Upper lobe of right lung (tissue), 1 donor: Measurements from ENCODE around the gene DMRT1. TPM values are rescaled to one million over a fixed set of nuclear protein-coding genes. Genes with fewer than 3 reads are reported as not detected.

Source experiments
- ATAC-seq: fragments of 200-7000 bp; cut with Tn5 transposase; one replicate; pipeline ENCODE4 v1.9.1; 2020; ENCODE audit warnings: mild to moderate bottlenecking, moderate library complexity
- DNase-seq: peaks from one replicate; pipeline ENCODE4 v3.0.0-alpha.2; 2020
- H3K27ac ChIP-seq: fragments of 200-600 bp; one replicate; pipeline ENCODE4 v1.8.0; 2022
- H3K27me3 ChIP-seq: fragments of 200-600 bp; one replicate; pipeline ENCODE4 v1.8.0; 2022; ENCODE audit warnings: mild to moderate bottlenecking
- H3K36me3 ChIP-seq: fragments of 200-600 bp; one replicate; pipeline ENCODE4 v1.8.0; 2022
- H3K4me1 ChIP-seq: fragments of 200-600 bp; one replicate; pipeline ENCODE4 v1.8.0; 2022
- H3K4me3 ChIP-seq: fragments of 200-600 bp; one replicate; pipeline ENCODE4 v1.8.0; 2022; ENCODE audit warnings: mild to moderate bottlenecking
- H3K9me3 ChIP-seq: fragments of 200-600 bp; one replicate; pipeline ENCODE4 v1.8.0; 2022
- intact Hi-C: fragments of 100-400 bp; cut with DNase I; formaldehyde crosslinking; loops from one replicate; pipeline ENCODE4 v1.11.0; 2022
- total RNA-seq: library from RNA; stranded (reverse); fragmentation: NEBNext Ultra II Directional; extraction: Animal tissue kit (Norgen Biotek cat#: 25700); gene quantifications from one replicate; pipeline ENCODE4 v1.2.1, GENCODE V29; 2021
- TF ChIP-seq, protein P1 (sequence below): fragments of 200-600 bp; IDR thresholded peaks from one replicate; pipeline ENCODE4 v1.8.0; 2022; ENCODE audit warnings: antibody characterized with exemption
- donor health status: DM: no; HTN: yes; CAD: no; lungs with severe emphysema.

DMRT1 gene
- total RNA-seq, 1 donor from 2014 or later: not detected

DNA sequence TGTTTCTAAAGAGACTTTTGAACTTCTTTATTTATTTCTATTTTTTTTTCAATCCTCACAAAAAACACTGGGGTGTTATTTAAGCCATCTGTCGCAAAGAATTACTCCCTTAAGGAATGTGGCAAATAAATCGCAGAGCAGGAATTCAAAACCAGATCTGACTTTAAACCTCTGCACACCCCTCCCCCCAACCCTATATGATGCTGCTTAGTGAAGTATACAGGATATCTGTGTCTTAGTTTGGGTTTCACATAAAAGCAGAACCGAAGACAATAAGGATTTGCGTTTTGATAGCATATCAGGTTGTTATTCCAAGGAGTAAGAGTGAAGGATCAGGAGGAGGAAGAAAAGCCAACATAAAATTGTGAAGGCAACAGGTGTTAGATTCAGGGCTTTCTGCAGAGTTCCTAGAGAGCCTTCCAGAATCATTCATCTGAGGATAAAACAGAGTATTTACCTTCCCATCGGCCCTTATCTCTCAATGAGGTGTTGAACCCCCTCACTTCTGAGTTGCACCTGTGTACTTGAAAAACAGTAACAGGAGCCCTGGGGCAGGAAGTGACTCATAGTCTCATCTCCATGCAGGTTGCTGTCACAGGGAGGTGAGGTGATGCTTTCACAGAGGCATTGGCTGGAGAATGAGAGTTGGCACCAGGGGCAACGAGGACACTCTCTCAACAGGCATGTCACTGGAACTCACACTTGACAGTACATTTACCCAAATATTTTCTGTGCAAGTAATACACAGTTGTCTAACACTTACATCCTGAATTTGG, 101.5 kb downstream of the DMRT1 start:
- Histone ChIP-seq H3K27ac (no peak overlapping the region), H3K4me3 (no peak overlapping the region), H3K27me3 (peaks cover 27% of the 10 kb centered on the region), H3K36me3 (no peaks in the 10 kb centered on the region), H3K4me1 (no peaks in the 10 kb centered on the region), H3K9me3 (peaks cover 6% of the 10 kb centered on the region)
- TF ChIP-seq, protein P1, sequence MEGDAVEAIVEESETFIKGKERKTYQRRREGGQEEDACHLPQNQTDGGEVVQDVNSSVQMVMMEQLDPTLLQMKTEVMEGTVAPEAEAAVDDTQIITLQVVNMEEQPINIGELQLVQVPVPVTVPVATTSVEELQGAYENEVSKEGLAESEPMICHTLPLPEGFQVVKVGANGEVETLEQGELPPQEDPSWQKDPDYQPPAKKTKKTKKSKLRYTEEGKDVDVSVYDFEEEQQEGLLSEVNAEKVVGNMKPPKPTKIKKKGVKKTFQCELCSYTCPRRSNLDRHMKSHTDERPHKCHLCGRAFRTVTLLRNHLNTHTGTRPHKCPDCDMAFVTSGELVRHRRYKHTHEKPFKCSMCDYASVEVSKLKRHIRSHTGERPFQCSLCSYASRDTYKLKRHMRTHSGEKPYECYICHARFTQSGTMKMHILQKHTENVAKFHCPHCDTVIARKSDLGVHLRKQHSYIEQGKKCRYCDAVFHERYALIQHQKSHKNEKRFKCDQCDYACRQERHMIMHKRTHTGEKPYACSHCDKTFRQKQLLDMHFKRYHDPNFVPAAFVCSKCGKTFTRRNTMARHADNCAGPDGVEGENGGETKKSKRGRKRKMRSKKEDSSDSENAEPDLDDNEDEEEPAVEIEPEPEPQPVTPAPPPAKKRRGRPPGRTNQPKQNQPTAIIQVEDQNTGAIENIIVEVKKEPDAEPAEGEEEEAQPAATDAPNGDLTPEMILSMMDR: no peak
- intact Hi-C loops: no loop called here
- ATAC-seq (no peak), DNase-seq (no peak)

DNA sequence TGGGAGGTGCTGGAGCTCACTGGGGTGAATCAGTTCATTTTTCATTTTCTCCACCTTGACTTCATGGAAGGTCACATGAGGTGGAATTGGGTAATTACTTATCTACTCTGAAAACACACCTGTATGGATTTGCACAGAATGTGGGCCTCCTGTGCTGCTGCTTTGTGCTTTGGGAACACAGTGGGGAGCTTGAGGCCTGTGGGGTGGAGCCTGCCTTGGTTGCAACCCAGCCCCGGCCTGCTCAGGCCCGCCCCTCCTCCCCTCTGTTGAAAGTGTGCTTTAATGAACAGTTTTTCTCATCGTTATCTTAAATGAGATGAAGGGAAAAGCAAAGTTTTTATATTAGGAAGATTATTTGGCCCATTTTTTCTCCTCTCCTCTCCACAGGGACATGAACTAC, 106.5 kb downstream of the DMRT1 start:
- Histone ChIP-seq H3K36me3 (no peaks in the 10 kb centered on the region), H3K4me1 (no peaks in the 10 kb centered on the region), H3K9me3 (no peaks in the 10 kb centered on the region), H3K4me3 (no peak overlapping the region), H3K27ac (no peak overlapping the region), H3K27me3 (peaks cover 27% of the 10 kb centered on the region)
- DNase-seq (no peak), ATAC-seq (peak; percentile 62)
- intact Hi-C loops: no loop called here
- TF ChIP-seq, protein P1: no peak

DNA sequence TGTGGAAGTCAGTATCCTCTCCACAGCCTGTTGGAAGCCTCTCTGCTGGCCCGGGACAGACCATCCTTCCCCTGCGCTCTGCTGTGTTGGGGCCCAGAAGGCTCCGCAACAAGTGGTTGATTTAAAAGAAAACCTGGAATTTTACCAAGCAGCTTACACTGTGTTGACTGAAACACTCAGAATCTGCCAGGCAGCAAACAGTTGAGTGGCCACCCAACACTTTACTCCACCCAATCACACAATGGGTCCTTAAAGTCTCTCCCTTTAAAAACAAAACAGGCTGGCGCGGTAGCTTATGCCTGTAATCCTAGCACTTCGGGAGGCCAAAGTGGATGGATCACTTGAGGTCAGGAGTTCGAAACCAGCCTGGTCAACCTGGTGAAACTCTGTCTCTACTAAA, 107.0 kb downstream of the DMRT1 start:
- Histone ChIP-seq H3K27ac (no peak overlapping the region), H3K27me3 (peaks cover 31% of the 10 kb centered on the region), H3K36me3 (no peaks in the 10 kb centered on the region), H3K4me3 (no peak overlapping the region), H3K9me3 (no peaks in the 10 kb centered on the region), H3K4me1 (no peaks in the 10 kb centered on the region)
- intact Hi-C loops: no loop called here
- DNase-seq (no peak), ATAC-seq (peak; percentile 91)
- TF ChIP-seq, protein P1: no peak

DNA sequence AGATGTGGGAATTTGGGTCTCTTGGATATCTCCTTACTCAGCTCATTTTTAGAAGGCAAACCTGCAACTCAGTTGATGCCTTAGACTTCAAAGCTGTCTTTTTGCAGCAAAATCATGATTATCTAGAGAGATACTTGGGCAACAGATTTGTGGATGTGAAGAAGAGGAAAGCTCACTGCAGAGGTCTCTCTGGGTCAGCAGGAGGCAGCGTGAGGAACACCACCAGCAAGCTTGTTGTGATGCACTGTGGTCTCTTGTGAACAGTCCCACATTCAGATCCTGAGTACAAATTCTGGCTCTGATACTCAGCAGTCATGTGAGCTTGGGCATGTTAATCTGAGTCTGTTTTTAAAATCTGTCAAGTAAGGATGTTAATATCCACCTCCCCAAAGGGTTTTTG, 108.6 kb downstream of the DMRT1 start:
- Histone ChIP-seq H3K27me3 (peaks cover 40% of the 10 kb centered on the region), H3K4me1 (no peaks in the 10 kb centered on the region), H3K27ac (no peak overlapping the region), H3K4me3 (no peak overlapping the region), H3K9me3 (no peaks in the 10 kb centered on the region), H3K36me3 (no peaks in the 10 kb centered on the region)
- no peak for ATAC-seq
- TF ChIP-seq, protein P1: no peak
- DNase-seq: no peak
- intact Hi-C loops: no loop called here

DNA sequence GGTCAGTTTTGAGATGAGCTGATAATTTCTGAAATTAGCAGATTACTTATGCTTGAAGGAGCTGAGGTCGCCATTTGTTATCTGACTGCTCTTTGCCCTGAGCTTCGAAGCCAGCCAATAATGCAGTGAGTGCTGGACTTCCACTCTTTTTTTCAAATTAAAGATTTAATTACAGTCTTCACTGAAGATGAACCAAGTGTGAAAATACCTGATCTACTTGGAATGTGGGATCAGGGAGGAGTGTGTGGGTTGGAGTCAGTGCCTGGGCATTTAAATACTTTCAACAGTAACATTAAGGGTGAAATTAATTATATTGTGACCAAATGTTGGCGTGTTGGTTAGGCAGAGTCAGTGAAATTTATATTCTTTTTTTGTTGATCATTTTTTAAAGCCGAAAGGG, 111.0 kb downstream of the DMRT1 start:
- no peak for DNase-seq
- intact Hi-C loops: no loop called here
- Histone ChIP-seq H3K27ac (no peak overlapping the region), H3K9me3 (no peaks in the 10 kb centered on the region), H3K4me3 (no peak overlapping the region), H3K4me1 (no peaks in the 10 kb centered on the region), H3K27me3 (peaks cover 57% of the 10 kb centered on the region), H3K36me3 (no peaks in the 10 kb centered on the region)
- TF ChIP-seq, protein P1: no peak
- no peak for ATAC-seq

DNA sequence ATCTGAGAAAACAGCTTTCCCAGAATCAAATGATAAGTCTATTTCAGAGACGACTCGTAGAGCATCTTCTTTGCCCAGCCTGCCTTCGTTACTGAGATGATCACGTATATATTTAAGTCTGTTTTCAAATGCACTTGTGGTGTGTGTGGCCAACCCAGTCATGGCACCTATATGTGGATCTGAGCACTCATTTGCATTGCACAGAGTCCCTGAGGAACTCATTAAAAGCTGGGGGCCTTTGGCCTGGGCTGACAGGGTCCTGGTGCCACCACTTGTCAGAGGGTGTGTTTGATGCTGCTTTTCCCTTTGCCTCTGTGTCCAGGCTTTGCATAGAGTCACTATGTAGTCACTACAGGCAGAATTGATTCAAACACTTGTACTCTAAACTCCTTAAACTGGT, 117.6 kb downstream of the DMRT1 start:
- TF ChIP-seq, protein P1: no peak
- Histone ChIP-seq H3K27ac (no peak overlapping the region), H3K27me3 (peaks cover 64% of the 10 kb centered on the region), H3K4me3 (no peak overlapping the region), H3K4me1 (no peaks in the 10 kb centered on the region), H3K36me3 (no peaks in the 10 kb centered on the region), H3K9me3 (no peaks in the 10 kb centered on the region)
- DNase-seq (no peak), ATAC-seq (no peak)
- intact Hi-C loops: no loop called here
